GM06990 (cell line): ENCODE results near the gene RERE.

Experiments used
- DNase-seq: peaks from one replicate; pipeline ENCODE4 v3.0.0-alpha.2; 2011; ENCODE audit not compliant: insufficient read length; ENCODE audit errors: extremely low read depth
- H3K27me3 ChIP-seq: replicated peaks from 2 replicates; pipeline ENCODE4 v1.6.0; 2011; ENCODE audit warnings: low read length; ENCODE audit not compliant: control insufficient read depth, insufficient read depth
- H3K36me3 ChIP-seq: 2 replicates; pipeline ENCODE4 v1.5.1; 2011; ENCODE audit warnings: low read length; ENCODE audit not compliant: control insufficient read depth, insufficient read depth
- H3K4me3 ChIP-seq: replicated peaks from 2 replicates; pipeline ENCODE4 v1.5.1; 2011; ENCODE audit warnings: low read depth, mild to moderate bottlenecking, control low read depth, low read length
- TF ChIP-seq, protein P1 (sequence below): IDR thresholded peaks from 2 replicates; pipeline ENCODE4 v1.5.1; 2011; ENCODE audit warnings: low read length, control low read depth, mild to moderate bottlenecking, inconsistent platforms; ENCODE audit not compliant: insufficient read depth, poor library complexity, severe bottlenecking

RERE gene

DNA sequence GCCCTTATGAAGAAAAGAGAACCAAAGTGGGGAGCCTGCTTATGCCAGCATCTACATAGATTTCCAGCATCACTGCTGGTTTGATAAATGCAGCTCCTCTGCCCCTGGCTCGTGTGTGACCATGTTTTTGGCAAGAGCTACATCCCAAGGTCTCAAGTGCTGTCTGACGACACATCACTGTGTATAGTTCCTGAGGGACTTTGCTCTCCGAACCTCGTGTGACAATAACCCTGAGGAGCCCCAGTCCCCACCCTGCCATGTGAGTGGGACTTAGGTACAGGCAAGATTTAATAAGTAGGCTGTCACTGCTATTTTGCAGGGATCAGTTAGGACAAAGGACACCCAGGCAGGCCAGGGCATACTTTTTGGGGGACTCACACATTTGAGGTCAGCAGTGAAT is 28.8 kb upstream of the RERE start:
- no peak for DNase-seq
- no peaks in the 10 kb centered on the region; the same call in 1 of the 2 replicates for H3K27me3 ChIP-seq
- H3K36me3 ChIP-seq, result no peaks in the 10 kb centered on the region
- TF ChIP-seq, protein P1, sequence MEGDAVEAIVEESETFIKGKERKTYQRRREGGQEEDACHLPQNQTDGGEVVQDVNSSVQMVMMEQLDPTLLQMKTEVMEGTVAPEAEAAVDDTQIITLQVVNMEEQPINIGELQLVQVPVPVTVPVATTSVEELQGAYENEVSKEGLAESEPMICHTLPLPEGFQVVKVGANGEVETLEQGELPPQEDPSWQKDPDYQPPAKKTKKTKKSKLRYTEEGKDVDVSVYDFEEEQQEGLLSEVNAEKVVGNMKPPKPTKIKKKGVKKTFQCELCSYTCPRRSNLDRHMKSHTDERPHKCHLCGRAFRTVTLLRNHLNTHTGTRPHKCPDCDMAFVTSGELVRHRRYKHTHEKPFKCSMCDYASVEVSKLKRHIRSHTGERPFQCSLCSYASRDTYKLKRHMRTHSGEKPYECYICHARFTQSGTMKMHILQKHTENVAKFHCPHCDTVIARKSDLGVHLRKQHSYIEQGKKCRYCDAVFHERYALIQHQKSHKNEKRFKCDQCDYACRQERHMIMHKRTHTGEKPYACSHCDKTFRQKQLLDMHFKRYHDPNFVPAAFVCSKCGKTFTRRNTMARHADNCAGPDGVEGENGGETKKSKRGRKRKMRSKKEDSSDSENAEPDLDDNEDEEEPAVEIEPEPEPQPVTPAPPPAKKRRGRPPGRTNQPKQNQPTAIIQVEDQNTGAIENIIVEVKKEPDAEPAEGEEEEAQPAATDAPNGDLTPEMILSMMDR, result no peak
- H3K4me3 ChIP-seq, result no peak overlapping the region

DNA sequence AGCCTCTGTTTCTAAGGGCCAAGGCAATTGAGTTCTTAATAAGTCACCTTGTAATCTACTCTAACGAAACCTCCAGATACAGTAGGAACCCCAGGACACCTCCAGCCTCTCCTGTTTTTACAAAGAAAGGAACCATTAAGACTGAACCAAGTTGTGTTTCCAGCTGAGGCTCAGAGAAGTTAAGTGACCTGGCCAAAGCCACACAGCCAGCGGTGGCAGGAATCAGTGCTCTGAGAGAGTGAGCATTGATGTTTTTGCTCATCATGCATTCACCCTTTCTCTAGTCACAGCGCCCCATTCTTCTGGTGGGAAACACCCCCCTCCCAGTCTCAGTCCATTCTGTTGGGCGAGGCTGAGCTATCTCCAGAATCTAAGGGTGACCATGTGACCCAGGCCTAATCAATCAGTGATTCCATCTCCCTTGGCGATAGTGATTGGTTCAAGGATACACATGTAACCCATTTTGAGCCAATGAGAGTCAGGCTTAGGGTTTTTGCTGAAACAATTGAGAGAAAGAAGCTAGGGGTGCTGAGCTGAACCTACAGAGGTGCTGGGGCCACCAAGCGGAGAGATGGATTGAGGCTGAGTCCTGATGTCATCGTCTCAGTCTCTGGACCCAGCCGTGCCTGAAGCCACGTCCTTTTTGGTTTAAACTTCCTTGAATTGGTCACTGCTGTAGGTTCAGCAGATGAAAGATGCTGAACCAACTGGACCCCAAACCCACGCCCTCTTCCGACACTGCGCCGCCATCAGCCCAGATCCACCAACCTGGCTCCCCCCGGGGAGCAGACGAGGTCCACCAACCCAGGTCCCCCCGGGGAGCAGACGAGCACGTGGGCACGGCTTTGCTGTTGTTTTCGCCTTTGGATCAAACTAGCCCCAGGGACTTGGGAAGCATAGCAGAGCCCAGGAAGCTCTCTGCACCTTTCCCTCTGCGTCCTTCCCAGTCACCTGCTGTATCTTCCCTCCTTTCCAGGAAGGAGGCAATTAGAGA is 28.0 kb upstream of the RERE start:
- Histone ChIP-seq H3K4me3 (no peak overlapping the region), H3K27me3 (no peaks in the 10 kb centered on the region; the same call in 1 of the 2 replicates), H3K36me3 (no peaks in the 10 kb centered on the region)
- TF ChIP-seq, protein P1, result no peak
- no peak for DNase-seq

DNA sequence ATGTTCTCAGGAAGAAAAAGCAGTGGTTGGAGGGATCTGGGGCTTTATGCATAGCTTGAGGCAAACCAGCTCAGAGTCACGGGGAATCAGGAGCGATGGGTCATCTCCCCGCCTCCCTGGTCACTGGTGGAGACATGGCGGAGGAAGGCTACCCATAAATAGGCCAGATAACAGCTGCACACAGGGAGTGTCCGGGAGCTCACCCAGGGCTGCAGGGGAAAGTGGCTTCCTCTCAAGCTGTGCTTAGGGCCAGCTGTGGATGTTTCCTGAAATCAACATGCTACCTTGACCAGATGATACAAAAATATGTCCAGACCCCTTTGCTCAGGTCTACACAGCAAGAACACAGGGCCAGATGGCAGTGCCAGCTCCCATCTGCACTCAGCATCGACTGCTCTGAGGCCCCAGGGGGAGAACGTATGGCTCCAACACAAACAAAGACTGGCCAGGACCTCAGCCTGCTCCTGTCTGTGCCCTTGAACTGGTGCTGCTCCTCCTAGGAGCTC is 27.1 kb upstream of the RERE start:
- no peaks in the 10 kb centered on the region for H3K36me3 ChIP-seq
- no peak for DNase-seq
- H3K4me3 ChIP-seq, result no peak overlapping the region
- TF ChIP-seq, protein P1, result no peak
- H3K27me3 ChIP-seq, result no peaks in the 10 kb centered on the region; the same call in 1 of the 2 replicates

DNA sequence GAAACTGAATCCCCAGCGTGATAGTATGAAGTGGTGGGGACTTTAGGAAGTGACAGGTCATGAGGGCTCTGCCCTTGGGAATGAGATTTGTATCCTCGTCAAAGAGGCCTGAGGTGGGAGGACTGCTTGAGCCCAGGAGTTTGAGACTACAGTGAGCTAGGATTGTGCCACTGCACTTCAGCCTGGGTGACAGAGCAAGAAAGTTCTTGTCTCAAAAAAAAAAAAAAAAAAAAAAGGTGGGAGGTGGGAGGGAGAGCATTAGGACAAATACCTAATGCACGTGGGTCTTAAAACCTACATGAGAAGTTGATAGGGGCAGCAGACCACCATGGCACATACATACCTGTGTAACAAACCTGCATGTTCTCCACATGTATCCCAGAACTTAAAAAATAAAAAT is 24.0 kb upstream of the RERE start:
- no peaks in the 10 kb centered on the region; the same call in 1 of the 2 replicates for H3K27me3 ChIP-seq
- TF ChIP-seq, protein P1, result no peak
- DNase-seq, result no peak
- no peak overlapping the region for H3K4me3 ChIP-seq
- no peaks in the 10 kb centered on the region for H3K36me3 ChIP-seq

DNA sequence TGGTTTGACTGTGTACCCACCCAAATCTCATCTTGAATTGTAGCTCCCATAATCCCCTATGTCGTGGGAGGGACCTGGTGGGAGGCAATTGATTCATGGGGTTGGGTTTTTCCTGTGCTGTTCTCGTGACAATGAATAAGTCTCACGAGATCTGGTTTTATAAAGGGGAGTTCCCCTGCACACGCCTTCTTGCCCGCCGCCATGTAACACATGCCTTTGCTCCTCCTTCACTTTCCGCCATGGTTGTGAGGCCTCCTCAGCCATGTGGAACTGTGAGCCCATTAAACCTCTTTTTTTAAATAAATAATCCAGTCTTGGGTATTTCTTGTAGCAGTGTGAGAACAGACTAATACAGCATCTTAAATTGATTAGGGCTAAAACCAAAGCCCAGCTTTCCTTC is 22.6 kb upstream of the RERE start:
- no peak overlapping the region for H3K4me3 ChIP-seq
- TF ChIP-seq, protein P1, result no peak
- no peaks in the 10 kb centered on the region; the same call in 1 of the 2 replicates for H3K27me3 ChIP-seq
- no peaks in the 10 kb centered on the region for H3K36me3 ChIP-seq
- no peak for DNase-seq
